ENCODE results near the gene GAPDH. TPM values are rescaled to one million over a fixed set of nuclear protein-coding genes. Genes with fewer than 3 reads are reported as not detected.
A peak's percentile ranks its signal among the peaks of the same experiment; 100 is the strongest.
"Not testable (repeated sequence)": the region's sequence is repeated elsewhere in the genome, so short reads cannot be mapped to it uniquely, and the experiment has no call there.

GAPDH gene
- total and polyA plus RNA-seq, 7 donors, result 1,653 to 3,219 (median 2,501) TPM

DNA sequence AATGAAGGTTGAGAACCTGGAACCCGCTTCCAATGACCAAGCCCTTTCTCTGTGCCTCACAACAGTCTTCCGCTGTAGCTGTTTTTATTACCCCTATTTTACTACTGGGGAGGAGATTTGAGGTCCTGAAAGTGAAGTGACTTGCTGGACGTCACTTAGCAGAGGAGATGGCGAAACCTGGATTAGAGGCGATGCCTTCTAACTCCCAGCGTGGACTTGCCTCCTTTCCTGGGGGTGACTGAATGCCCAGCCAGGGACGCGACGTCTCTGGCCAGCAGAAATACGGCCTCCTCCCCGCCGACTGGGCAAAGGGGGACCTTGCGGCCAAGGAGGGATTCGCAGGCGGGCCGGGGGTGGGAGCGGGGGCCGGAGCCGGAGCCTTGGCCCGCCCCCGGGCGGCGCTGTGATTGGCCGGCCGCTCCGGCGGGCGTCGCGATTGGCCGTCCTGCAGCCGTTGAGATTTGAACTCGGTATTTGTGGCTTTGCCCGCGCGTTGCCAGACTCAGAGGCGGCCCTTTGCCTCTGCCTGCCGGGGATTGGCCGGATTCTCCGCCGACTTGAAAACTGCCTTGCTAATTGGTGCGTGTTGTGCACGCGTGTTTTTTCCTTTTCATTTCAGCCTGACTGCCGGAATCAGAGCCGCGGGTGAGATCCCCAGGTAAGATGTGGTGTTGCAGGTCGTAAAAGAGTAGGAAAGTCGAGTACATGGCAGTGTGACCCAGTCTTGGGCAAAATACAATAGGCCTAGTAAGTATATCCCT, 40.6 kb upstream of the GAPDH start, which contains the start of gene NCAPD2:
Gene NCAPD2, plus strand, starts transcription at position 606 of the 761 bp plus-strand sequence. CDS start 997 bp downstream, outside the sequence.
- Histone ChIP-seq H3K4me3 (peak within 1 kb of the TSS; percentile 60 to 79 (median 70)), H3K27me3 (no peaks in the 10 kb centered on the region), H3K27ac (peak within 1 kb of the TSS; percentile 94 to 97 (median 96)), H3K4me1 (peaks cover 0 to 27% (median 20%) of the 10 kb centered on the region in 4 donors), H3K36me3 (peaks cover 0 to 29% (median 0%) of the 10 kb centered on the region in 4 donors), H3K9me3 (no peaks in the 10 kb centered on the region)
- WGBS, 2 donors, result 0% methylated on average over 49 of the region's 49 CpGs
- DNase-seq, result peak; percentile 98
- TF ChIP-seq POLR2AphosphoS5 (IDR thresholded peaks at IDR 0.05), result peak; percentile 34 to 80 (median 62)
- TF ChIP-seq POLR2A (IDR thresholded peaks at IDR 0.05), result no peak
- TF ChIP-seq, protein P1, sequence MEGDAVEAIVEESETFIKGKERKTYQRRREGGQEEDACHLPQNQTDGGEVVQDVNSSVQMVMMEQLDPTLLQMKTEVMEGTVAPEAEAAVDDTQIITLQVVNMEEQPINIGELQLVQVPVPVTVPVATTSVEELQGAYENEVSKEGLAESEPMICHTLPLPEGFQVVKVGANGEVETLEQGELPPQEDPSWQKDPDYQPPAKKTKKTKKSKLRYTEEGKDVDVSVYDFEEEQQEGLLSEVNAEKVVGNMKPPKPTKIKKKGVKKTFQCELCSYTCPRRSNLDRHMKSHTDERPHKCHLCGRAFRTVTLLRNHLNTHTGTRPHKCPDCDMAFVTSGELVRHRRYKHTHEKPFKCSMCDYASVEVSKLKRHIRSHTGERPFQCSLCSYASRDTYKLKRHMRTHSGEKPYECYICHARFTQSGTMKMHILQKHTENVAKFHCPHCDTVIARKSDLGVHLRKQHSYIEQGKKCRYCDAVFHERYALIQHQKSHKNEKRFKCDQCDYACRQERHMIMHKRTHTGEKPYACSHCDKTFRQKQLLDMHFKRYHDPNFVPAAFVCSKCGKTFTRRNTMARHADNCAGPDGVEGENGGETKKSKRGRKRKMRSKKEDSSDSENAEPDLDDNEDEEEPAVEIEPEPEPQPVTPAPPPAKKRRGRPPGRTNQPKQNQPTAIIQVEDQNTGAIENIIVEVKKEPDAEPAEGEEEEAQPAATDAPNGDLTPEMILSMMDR (IDR thresholded peaks at IDR 0.05), result peak; percentile 50 to 81 (median 74)
- TF ChIP-seq EP300 (IDR thresholded peaks at IDR 0.05), result no peak
- intact Hi-C loops (cut with DNase I), result loop anchor here (1.0 to 5.0 kb wide), 3 partner anchors 23 to 59 kb away; partner anchors contain the start of genes GAPDH and VAMP1

DNA sequence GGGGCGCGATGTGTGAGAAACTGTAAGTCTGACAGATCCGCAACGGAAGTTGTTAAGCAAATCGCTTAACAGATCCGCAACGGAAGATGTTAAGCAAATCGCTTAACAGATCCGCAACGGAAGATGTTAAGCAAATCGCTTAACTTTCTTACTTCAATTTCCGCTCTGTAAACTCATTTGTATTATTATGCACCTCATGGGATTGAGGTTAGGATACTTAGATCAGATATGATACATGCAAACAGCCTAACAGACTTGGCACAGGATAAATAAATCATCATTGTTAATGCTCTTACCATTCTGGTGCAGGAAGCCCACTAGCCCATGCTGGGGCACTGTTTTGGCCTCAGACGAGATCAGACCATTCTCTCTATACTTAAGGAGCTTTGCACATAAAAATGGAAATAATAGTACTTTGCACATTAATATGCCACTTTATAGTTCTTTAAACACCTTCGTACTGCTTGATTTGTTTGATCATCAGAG, 40.0 kb upstream of the GAPDH start:
- Histone ChIP-seq H3K4me1 (peaks cover 0 to 27% (median 20%) of the 10 kb centered on the region in 4 donors), H3K27me3 (no peaks in the 10 kb centered on the region), H3K9me3 (no peaks in the 10 kb centered on the region), H3K36me3 (peaks cover 0 to 35% (median 0%) of the 10 kb centered on the region in 4 donors), H3K27ac (peak overlapping the region; percentile 94 to 97 (median 96)), H3K4me3 (peak overlapping the region; percentile 40 to 79 (median 70))
- TF ChIP-seq, protein P1 (IDR thresholded peaks at IDR 0.05), result no peak
- TF ChIP-seq EP300 (IDR thresholded peaks at IDR 0.05), result no peak
- TF ChIP-seq POLR2A (IDR thresholded peaks at IDR 0.05), result no peak
- TF ChIP-seq POLR2AphosphoS5 (IDR thresholded peaks at IDR 0.05), result no peak
- WGBS, 2 donors, result 1% methylated on average over 14 of the region's 14 CpGs
- DNase-seq, result no peak
- intact Hi-C loops (cut with DNase I), result loop anchor here (5.0 kb wide), 1 partner anchor 58 kb away; no protein-coding TSS in a partner anchor

DNA sequence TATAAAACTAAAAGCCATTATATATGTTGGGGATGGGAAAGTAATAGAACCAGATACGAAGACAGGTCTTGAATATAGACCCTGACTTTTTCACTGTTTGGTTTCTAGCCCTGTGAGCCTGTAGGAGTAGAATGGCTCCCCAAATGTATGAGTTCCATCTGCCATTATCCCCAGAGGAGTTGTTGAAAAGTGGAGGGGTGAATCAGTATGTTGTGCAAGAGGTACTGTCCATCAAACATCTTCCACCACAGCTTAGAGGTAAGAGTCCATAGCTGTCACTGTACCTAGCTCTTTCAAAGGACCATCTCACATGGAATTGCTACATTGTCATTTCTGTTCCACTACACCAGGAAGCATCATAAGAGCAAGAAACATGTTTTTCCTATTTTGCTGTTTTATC, 39.3 kb upstream of the GAPDH start:
- TF ChIP-seq, protein P1 (IDR thresholded peaks at IDR 0.05), result no peak
- TF ChIP-seq POLR2A (IDR thresholded peaks at IDR 0.05), result no peak
- TF ChIP-seq EP300 (IDR thresholded peaks at IDR 0.05), result no peak
- no peak for TF ChIP-seq POLR2AphosphoS5 (IDR thresholded peaks at IDR 0.05)
- H3K9me3 ChIP-seq, result no peaks in the 10 kb centered on the region
- H3K4me3 ChIP-seq, result no peak overlapping the region
- 39 to 60% methylated on average over 1 of the region's 1 CpG for WGBS, 2 donors
- H3K27me3 ChIP-seq, result no peaks in the 10 kb centered on the region
- H3K27ac ChIP-seq, result peak overlapping the region in 1 of 4 donors; percentile 97
- peaks cover 0 to 42% (median 0%) of the 10 kb centered on the region in 4 donors for H3K36me3 ChIP-seq
- no peak for DNase-seq
- peaks cover 0 to 27% (median 20%) of the 10 kb centered on the region in 4 donors for H3K4me1 ChIP-seq
- intact Hi-C loops (cut with DNase I), result loop anchor here (5.0 kb wide), 1 partner anchor 57 kb away; no protein-coding TSS in a partner anchor

DNA sequence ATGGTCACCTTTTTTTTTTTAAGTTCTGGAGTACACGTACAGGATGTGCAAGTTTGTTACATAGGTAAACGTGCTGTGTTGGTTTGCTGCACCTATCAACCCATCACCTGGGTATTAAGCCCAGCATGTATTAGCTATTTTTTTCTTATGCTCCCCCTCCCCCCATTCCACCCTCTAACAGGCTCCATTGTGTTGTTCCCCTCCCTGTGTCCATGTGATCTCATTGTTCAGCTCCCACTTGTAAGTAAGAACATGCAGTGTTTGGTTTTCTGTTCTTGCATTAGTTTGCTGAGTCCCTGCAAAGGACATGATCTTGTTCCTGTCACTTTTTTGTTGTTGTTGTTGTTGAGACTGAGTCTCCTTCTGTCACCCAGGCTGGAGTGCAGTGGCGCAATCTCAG, 37.0 kb upstream of the GAPDH start:
- DNase-seq; H3K9me3 ChIP-seq; H3K27ac ChIP-seq; H3K27me3 ChIP-seq; intact Hi-C loops (cut with DNase I); H3K4me3 ChIP-seq: not testable (repeated sequence)
- Histone ChIP-seq H3K36me3 (peaks cover 0 to 39% (median 0%) of the 10 kb centered on the region in 4 donors), H3K4me1 (peaks cover 0 to 23% (median 16%) of the 10 kb centered on the region in 4 donors)
- 76 to 91% methylated on average over 3 of the region's 3 CpGs for WGBS, 2 donors

DNA sequence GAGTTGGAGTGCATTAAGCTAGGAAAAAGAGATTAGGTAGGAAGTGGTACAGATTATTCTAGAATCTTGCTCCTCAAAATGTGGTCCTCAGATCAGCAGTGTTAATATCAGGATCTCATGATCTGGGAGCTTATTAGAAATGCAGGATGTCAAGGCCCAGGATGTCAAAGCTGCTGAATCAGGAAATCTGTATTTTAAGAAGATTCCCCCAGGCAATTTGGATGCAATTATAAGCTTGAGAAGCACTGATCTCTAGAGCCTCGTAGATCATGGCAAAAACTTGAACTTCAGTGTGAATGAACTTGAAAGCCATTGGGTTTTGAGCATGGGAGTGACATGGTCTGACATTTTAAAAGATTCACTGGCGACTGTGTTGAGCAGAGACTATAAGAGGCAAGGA, 33.9 kb upstream of the GAPDH start:
- Histone ChIP-seq H3K36me3 (peaks cover 0 to 55% (median 0%) of the 10 kb centered on the region in 4 donors), H3K27ac (no peak overlapping the region), H3K4me3 (no peak overlapping the region), H3K9me3 (no peaks in the 10 kb centered on the region), H3K4me1 (peaks cover 0 to 2% (median under 1%) of the 10 kb centered on the region in 4 donors), H3K27me3 (no peaks in the 10 kb centered on the region)
- TF ChIP-seq POLR2AphosphoS5 (IDR thresholded peaks at IDR 0.05), result no peak
- TF ChIP-seq, protein P1 (IDR thresholded peaks at IDR 0.05), result no peak
- no peak for TF ChIP-seq POLR2A (IDR thresholded peaks at IDR 0.05)
- TF ChIP-seq EP300 (IDR thresholded peaks at IDR 0.05), result no peak
- WGBS, 2 donors, result 94 to 95% methylated on average over 2 of the region's 2 CpGs
- no peak for DNase-seq
- intact Hi-C loops (cut with DNase I), result no loop called here

Measured in sigmoid colon (tissue), 7 donors.